Karpas-422 (cell line): ENCODE data around the gene CYYR1. TPM values are rescaled to one million over a fixed set of nuclear protein-coding genes. Genes with fewer than 3 reads are reported as not detected.

Source experiments
- DNase-seq: peaks from one replicate; pipeline ENCODE4 v3.0.0-alpha.2; 2015
- H2AFZ ChIP-seq: fragments of 200-600 bp; sonication (generic); 2 replicates; pipeline ENCODE4 v1.6.1; 2014; ENCODE audit warnings: antibody characterized with exemption, low read length, mixed read lengths
- H3K27ac ChIP-seq: fragments of 200-600 bp; sonication (generic); 2 replicates; pipeline ENCODE4 v1.5.1; 2014; ENCODE audit warnings: mild to moderate bottlenecking, low read length, moderate library complexity
- H3K27me3 ChIP-seq: fragments of 200-600 bp; sonication (generic); 2 replicates; pipeline ENCODE4 v1.6.1; 2014; ENCODE audit warnings: low read length, mixed read lengths
- H3K36me3 ChIP-seq: fragments of 200-600 bp; sonication (generic); 2 replicates; pipeline ENCODE4 v1.6.1; 2014; ENCODE audit warnings: low read length, mixed read lengths; ENCODE audit not compliant: insufficient read depth
- H3K4me1 ChIP-seq: fragments of 200-600 bp; sonication (generic); 2 replicates; pipeline ENCODE4 v1.6.1; 2014; ENCODE audit warnings: mild to moderate bottlenecking, low read length, mixed read lengths
- H3K4me2 ChIP-seq: fragments of 200-600 bp; sonication (generic); 2 replicates; pipeline ENCODE4 v1.6.1; 2014; ENCODE audit warnings: low read length, low read depth, mild to moderate bottlenecking; ENCODE audit not compliant: poor library complexity, severe bottlenecking
- H3K4me3 ChIP-seq: fragments of 200-600 bp; sonication (generic); 2 replicates; pipeline ENCODE4 v1.5.1; 2014; ENCODE audit warnings: mild to moderate bottlenecking, antibody characterized with exemption, low read length, mixed read lengths
- H3K79me2 ChIP-seq: fragments of 200-600 bp; sonication (generic); 2 replicates; pipeline ENCODE4 v1.6.1; 2014; ENCODE audit warnings: mild to moderate bottlenecking, low read length, mixed read lengths
- H3K9ac ChIP-seq: fragments of 200-600 bp; sonication (generic); 2 replicates; pipeline ENCODE4 v1.6.0; 2014; ENCODE audit warnings: low read length
- H3K9me2 ChIP-seq: fragments of 200-600 bp; sonication (generic), shearing (Covaris generic); replicated peaks from 2 replicates; pipeline ENCODE4 v1.6.0; 2014; ENCODE audit warnings: mild to moderate bottlenecking, low read length, moderate library complexity; ENCODE audit not compliant: insufficient read depth
- H3K9me3 ChIP-seq: fragments of 300-700, 200-600 bp; sonication (generic); 2 replicates; pipeline ENCODE4 v1.6.1; 2014; ENCODE audit warnings: low read length, mixed read lengths
- H4K20me1 ChIP-seq: fragments of 200-600 bp; sonication (generic); 2 replicates; pipeline ENCODE4 v1.6.1; 2014; ENCODE audit warnings: mild to moderate bottlenecking, antibody characterized with exemption, low read length, low read depth; ENCODE audit not compliant: insufficient read depth
- total RNA-seq: library from RNA; depleted of rRNA; stranded (reverse); fragments of >200 nt; shearing (Covaris generic); gene quantifications from 2 replicates; pipeline ENCODE4 v1.2.3, GENCODE V29; 2014; ENCODE audit warnings: low replicate concordance

The CYYR1 gene
- total RNA-seq, 1 experiment from 2014 or later: not detected

DNA sequence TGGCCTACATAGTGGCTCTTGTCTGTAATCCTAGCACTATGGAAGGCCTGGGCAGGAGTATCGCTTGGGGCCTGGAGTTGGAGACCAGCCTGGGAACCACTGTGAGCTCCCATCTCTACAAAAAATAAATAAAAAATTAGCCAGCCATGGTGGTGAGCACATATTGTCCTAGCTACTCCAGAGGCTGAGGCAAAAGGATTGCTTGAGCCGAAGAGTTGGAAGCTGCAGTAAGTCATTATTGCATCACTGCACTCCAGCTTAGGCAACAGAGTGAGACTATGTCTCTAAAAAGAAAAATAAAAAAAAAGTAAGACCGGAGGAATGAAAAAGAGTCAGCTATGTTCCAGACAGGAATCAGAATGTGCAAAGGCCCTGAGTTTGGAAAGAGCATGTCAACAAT is 115.3 kb downstream of the CYYR1 start:
- H3K27ac ChIP-seq: no peak overlapping the region
- no peaks in the 10 kb centered on the region for H3K36me3 ChIP-seq
- no peaks in the 10 kb centered on the region for H3K9me2 ChIP-seq
- H4K20me1 ChIP-seq: no peaks in the 10 kb centered on the region
- no peaks in the 10 kb centered on the region for H3K4me1 ChIP-seq
- H2AFZ ChIP-seq: no peak overlapping the region
- H3K4me2 ChIP-seq: no peak overlapping the region
- peaks cover 38% of the 10 kb centered on the region for H3K9me3 ChIP-seq
- no peak overlapping the region for H3K4me3 ChIP-seq
- no peaks in the 10 kb centered on the region for H3K27me3 ChIP-seq
- no peak for DNase-seq
- H3K79me2 ChIP-seq: no peaks in the 10 kb centered on the region
- H3K9ac ChIP-seq: no peak overlapping the region

DNA sequence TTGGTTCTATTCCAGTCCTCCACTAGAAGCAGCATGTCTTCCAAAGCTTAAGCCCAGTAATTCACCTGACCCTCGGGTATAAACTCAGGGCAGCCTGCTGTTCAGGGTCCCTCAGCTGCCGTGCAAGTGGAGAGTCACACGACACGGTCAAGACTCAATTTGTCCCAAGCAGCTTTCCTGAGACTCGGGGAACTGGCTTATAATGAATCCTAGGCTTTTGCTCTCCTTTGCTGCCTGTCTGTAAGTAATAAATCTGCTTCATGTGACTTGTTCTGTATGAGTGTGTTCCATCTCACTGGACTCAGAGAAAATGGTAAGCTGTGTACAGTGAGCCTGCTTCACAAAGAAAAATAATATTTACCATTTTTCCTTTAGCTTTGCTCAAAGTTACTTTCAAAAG is 119.8 kb downstream of the CYYR1 start:
- Histone ChIP-seq H3K9me2 (no peaks in the 10 kb centered on the region), H3K9ac (no peak overlapping the region), H3K27me3 (no peaks in the 10 kb centered on the region), H3K9me3 (peaks cover 35% of the 10 kb centered on the region), H4K20me1 (no peaks in the 10 kb centered on the region), H3K36me3 (no peaks in the 10 kb centered on the region), H3K27ac (no peak overlapping the region), H2AFZ (no peak overlapping the region), H3K79me2 (no peaks in the 10 kb centered on the region), H3K4me2 (no peak overlapping the region), H3K4me1 (no peaks in the 10 kb centered on the region), H3K4me3 (no peak overlapping the region)
- DNase-seq: no peak

DNA sequence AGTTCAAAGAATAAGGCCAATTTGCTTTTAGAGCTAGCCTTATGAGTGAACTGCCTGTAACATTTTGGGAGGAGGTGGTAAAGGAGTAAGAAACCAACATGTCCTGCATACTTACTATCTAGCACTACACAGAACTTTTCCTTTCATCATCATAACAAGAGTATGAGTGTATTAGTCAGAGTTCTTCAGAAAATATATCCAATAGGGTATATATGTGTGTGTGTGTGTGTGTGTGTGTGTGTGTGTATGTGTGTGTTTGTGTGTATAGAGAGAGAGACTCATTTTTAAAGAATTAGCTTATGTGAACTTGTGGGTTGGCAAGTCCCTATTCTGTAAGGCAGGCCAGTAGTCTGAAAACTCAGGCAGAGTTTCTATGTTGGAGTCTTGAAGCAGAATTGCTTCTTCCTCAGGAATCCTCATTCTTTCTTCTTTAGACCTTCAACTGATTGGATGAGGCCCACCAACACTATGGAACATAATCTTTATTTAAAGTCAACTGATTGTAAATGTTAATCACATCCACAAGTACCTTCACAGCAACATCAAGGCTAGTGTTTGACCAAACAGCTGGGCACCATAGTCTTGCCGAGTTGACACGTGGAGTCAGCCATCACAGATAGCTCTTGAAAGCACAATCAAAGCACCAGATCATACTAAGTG is 121.9 kb downstream of the CYYR1 start:
- no peak for DNase-seq
- no peak overlapping the region for H3K9ac ChIP-seq
- no peak overlapping the region for H3K4me3 ChIP-seq

DNA sequence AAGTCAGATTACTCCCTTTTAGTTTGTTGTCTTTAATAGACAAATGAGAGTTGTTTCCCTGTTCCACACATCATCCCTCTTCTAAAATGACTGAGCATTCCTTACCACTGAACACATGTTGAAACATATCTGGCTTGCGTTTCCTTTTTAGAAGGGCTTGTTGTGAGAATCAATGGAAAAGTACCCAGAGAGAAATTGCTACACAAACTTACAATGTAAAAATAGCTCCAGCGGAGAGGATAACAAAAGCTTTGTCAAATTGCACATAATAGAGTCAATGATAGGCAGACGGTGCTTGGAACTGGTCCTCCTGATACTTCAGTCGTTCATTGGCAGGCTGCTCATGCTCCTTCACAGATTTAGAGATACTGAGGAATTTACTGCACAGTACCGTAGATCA is 123.9 kb downstream of the CYYR1 start:
- Histone ChIP-seq H3K79me2 (no peaks in the 10 kb centered on the region), H3K36me3 (no peaks in the 10 kb centered on the region), H3K4me3 (no peak overlapping the region), H3K9me3 (peaks cover 35% of the 10 kb centered on the region), H3K4me2 (no peak overlapping the region), H3K9me2 (no peaks in the 10 kb centered on the region), H3K9ac (no peak overlapping the region), H3K27me3 (no peaks in the 10 kb centered on the region), H3K4me1 (no peaks in the 10 kb centered on the region), H2AFZ (no peak overlapping the region), H4K20me1 (no peaks in the 10 kb centered on the region), H3K27ac (no peak overlapping the region)
- DNase-seq: no peak

More for the DNA sequence above, 121.9 kb downstream of the CYYR1 start:
- Histone ChIP-seq H3K27me3 (no peaks in the 10 kb centered on the region), H3K4me1 (no peaks in the 10 kb centered on the region), H2AFZ (no peak overlapping the region), H3K4me2 (no peak overlapping the region), H3K79me2 (no peaks in the 10 kb centered on the region), H3K36me3 (no peaks in the 10 kb centered on the region), H3K9me3 (peaks cover 41% of the 10 kb centered on the region), H4K20me1 (no peaks in the 10 kb centered on the region), H3K27ac (no peak overlapping the region), H3K9me2 (no peaks in the 10 kb centered on the region)

DNA sequence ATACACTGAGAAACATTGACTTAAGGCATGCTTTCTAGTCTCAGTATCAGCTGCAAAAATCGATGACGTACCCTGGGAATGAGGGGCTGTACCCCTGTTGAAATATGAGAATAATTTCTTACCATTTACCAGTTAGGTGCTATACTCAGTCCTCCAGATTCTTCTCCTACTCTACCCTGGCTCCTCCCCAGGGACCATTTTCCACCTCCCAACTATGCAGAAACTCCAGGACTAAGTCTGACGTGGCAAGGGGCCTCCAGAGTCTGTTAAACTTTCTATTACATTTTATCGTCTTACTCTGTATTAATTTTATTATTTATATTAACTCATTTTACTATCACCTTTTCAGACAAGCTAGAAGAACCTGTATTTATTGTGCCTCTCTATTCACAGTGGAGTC is 124.3 kb downstream of the CYYR1 start:
- H3K79me2 ChIP-seq: no peaks in the 10 kb centered on the region
- H4K20me1 ChIP-seq: no peaks in the 10 kb centered on the region
- H3K9me3 ChIP-seq: peaks cover 39% of the 10 kb centered on the region
- no peak overlapping the region for H3K4me2 ChIP-seq
- no peak overlapping the region for H3K27ac ChIP-seq
- DNase-seq: no peak
- H3K9ac ChIP-seq: no peak overlapping the region
- no peaks in the 10 kb centered on the region for H3K27me3 ChIP-seq
- no peaks in the 10 kb centered on the region for H3K36me3 ChIP-seq
- no peak overlapping the region for H3K4me3 ChIP-seq
- no peaks in the 10 kb centered on the region for H3K4me1 ChIP-seq
- no peaks in the 10 kb centered on the region for H3K9me2 ChIP-seq
- no peak overlapping the region for H2AFZ ChIP-seq

DNA sequence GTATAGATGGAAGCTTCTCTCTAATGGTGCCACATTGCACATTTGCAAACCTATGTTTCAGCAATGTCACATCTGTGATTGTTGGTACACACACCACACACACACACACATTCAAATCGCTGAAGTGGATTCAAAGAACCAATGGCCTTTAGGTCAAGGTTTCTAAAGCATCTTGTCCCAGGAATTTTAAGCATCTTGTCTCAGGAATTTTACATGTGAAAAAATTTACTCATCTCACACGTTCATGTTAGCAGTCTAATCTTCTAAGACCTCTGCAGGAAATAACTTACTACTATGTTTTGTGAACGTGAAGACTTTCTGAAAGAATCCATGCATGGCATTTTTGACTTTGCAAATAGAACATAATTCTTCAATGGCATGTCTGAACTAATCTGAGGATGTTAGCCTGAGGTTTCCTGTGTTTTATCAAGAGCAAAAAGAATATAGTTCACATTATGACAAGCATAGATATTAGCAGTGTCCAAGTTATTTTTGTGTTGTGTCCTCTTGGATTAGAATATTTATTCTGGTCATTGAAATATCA is 125.1 kb downstream of the CYYR1 start:
- H3K36me3 ChIP-seq: no peaks in the 10 kb centered on the region
- no peaks in the 10 kb centered on the region for H3K27me3 ChIP-seq
- no peaks in the 10 kb centered on the region for H3K79me2 ChIP-seq
- H3K9me3 ChIP-seq: peaks cover 34% of the 10 kb centered on the region
- H4K20me1 ChIP-seq: no peaks in the 10 kb centered on the region
- H3K4me1 ChIP-seq: no peaks in the 10 kb centered on the region
- no peaks in the 10 kb centered on the region for H3K9me2 ChIP-seq
- H3K4me3 ChIP-seq: no peak overlapping the region
- no peak overlapping the region for H3K27ac ChIP-seq
- no peak overlapping the region for H3K4me2 ChIP-seq
- no peak overlapping the region for H3K9ac ChIP-seq
- H2AFZ ChIP-seq: no peak overlapping the region
- no peak for DNase-seq

DNA sequence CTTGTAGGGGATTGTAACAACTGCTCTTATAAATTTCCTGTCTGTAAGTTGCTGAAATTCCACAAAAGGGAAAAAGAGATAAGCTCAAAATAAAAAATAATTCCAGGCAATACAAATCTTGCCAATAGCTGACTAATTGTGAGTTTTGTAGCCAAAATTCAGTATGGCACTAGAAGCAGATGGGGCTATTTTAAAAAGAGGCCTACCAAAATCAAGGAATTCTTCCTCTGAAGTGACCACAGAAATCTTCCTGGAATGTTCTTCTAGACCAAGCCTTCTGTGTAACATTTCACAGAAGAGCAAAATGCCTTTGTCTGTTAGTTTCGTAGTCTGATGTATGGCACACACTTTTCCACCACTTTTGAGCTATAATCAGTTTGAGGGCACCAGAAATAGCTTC is 127.6 kb downstream of the CYYR1 start:
- no peak overlapping the region for H3K9ac ChIP-seq
- DNase-seq: no peak
- no peak overlapping the region for H3K4me3 ChIP-seq
- peaks cover 32% of the 10 kb centered on the region for H3K9me3 ChIP-seq
- H2AFZ ChIP-seq: no peak overlapping the region
- no peaks in the 10 kb centered on the region for H3K36me3 ChIP-seq
- H3K4me1 ChIP-seq: no peaks in the 10 kb centered on the region
- H3K4me2 ChIP-seq: no peak overlapping the region
- H4K20me1 ChIP-seq: no peaks in the 10 kb centered on the region
- H3K79me2 ChIP-seq: no peaks in the 10 kb centered on the region
- H3K9me2 ChIP-seq: no peaks in the 10 kb centered on the region
- H3K27me3 ChIP-seq: no peaks in the 10 kb centered on the region
- no peak overlapping the region for H3K27ac ChIP-seq

DNA sequence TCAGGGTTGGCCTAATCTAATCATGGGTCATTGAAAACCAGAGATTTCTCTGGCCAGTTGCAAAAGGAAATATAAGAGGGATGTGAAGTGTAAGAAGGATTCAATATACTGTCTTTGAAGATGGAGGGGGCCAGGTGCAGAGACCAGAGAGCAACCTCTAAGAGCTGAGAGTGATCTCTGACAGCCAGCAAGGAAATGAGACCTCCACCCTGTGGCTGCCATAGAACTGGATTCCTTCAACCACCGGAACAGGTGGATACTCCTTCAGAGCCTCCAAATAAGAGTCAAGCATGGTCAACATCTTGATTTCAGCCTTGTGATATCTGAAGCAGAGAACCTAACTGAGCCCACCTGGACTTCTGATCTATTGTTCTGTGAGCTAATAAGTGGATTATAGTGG is 128.4 kb downstream of the CYYR1 start:
- Histone ChIP-seq H2AFZ (no peak overlapping the region), H3K4me1 (no peaks in the 10 kb centered on the region), H3K9me3 (peaks cover 29% of the 10 kb centered on the region), H3K4me3 (no peak overlapping the region), H3K36me3 (no peaks in the 10 kb centered on the region), H3K4me2 (no peak overlapping the region), H3K9me2 (no peaks in the 10 kb centered on the region), H3K79me2 (no peaks in the 10 kb centered on the region), H4K20me1 (no peaks in the 10 kb centered on the region), H3K27ac (no peak overlapping the region), H3K27me3 (no peaks in the 10 kb centered on the region), H3K9ac (no peak overlapping the region)
- no peak for DNase-seq
